MM.1S (cell line): ENCODE data around the gene TP53I13.

ENCODE experiments used
- EZH2 ChIP-seq: fragments of 300-600 bp; sonication (generic); optimal IDR thresholded peaks from 2 replicates; pipeline ENCODE3; 2017; ENCODE audit warnings: low read depth, mild to moderate bottlenecking, antibody characterized with exemption, low read length, mixed read lengths
- TF ChIP-seq, protein P1 (sequence below): fragments of 300-600 bp; sonication (generic); IDR thresholded peaks from 2 replicates; pipeline ENCODE4 v1.5.1; 2016; ENCODE audit warnings: antibody characterized with exemption, low read length, mixed read lengths

DNA sequence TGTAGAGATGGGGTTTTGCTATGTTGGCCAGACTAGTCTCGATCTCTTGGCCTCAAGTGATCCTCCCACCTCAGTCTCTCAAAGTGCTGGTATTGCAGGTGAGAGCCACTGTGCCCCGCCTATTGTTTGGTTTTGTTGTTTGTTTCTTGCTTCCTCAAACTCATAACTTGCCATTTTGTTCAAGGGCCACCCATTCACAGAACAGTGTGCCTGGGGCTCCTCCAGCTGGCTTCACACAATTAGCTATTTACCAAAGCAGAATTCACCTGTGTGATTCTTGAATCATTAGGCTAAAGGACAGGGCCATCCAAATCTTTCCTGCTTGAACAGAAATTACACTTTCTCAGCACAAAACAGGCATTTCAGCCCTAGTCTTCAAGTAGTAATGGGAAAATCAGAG is 8.9 kb upstream of the TP53I13 start:
- TF ChIP-seq, protein P1, sequence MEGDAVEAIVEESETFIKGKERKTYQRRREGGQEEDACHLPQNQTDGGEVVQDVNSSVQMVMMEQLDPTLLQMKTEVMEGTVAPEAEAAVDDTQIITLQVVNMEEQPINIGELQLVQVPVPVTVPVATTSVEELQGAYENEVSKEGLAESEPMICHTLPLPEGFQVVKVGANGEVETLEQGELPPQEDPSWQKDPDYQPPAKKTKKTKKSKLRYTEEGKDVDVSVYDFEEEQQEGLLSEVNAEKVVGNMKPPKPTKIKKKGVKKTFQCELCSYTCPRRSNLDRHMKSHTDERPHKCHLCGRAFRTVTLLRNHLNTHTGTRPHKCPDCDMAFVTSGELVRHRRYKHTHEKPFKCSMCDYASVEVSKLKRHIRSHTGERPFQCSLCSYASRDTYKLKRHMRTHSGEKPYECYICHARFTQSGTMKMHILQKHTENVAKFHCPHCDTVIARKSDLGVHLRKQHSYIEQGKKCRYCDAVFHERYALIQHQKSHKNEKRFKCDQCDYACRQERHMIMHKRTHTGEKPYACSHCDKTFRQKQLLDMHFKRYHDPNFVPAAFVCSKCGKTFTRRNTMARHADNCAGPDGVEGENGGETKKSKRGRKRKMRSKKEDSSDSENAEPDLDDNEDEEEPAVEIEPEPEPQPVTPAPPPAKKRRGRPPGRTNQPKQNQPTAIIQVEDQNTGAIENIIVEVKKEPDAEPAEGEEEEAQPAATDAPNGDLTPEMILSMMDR = no peak
- TF ChIP-seq EZH2 = no peak
